ENCODE data around the gene MYO5A. TPM values are rescaled to one million over a fixed set of nuclear protein-coding genes. Genes with fewer than 3 reads are reported as not detected.
"Not testable (repeated sequence)": the region's sequence is repeated elsewhere in the genome, so short reads cannot be mapped to it uniquely, and the experiment has no call there.

MYO5A gene
- total RNA-seq, 3 donors from 2014 or later, result 4.1 to 26.7 (median 12.6) TPM

GRCh38 chr15:52515343-52515742, 13.3 kb downstream of the MYO5A start:
- TF ChIP-seq, protein P1, sequence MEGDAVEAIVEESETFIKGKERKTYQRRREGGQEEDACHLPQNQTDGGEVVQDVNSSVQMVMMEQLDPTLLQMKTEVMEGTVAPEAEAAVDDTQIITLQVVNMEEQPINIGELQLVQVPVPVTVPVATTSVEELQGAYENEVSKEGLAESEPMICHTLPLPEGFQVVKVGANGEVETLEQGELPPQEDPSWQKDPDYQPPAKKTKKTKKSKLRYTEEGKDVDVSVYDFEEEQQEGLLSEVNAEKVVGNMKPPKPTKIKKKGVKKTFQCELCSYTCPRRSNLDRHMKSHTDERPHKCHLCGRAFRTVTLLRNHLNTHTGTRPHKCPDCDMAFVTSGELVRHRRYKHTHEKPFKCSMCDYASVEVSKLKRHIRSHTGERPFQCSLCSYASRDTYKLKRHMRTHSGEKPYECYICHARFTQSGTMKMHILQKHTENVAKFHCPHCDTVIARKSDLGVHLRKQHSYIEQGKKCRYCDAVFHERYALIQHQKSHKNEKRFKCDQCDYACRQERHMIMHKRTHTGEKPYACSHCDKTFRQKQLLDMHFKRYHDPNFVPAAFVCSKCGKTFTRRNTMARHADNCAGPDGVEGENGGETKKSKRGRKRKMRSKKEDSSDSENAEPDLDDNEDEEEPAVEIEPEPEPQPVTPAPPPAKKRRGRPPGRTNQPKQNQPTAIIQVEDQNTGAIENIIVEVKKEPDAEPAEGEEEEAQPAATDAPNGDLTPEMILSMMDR (IDR thresholded peaks at IDR 0.05), result no peak
- intact Hi-C loops (cut with DNase I, micrococcal nuclease), result no loop called here
- Histone ChIP-seq H3K4me1 (ENCODE audit: low read depth) (no peaks in the 10 kb centered on the region), H3K4me3 (no peak overlapping the region), H3K36me3 (ENCODE audit: low read depth) (no peaks in the 10 kb centered on the region), H3K9me3 (no peaks in the 10 kb centered on the region)
- no peak for ATAC-seq
- no peak for DNase-seq

DNA sequence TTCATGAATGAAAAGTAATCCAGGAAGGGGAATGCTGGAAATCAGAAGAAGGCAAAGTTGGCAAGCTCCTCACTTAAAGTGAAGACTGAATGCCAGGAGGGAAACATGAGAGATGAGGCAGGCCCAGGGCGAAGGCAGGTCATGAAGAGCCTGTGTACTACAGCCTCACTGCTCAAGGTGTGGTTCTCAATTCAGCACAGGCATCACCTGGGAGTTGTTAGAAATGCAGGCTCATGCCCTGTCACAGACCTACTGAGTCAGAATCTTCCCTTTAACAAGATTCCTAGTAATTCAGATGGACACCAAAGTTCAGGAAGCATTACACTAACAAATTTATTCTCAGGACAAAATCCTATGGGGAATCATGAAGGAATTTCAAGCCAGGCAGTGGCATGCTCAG, 14.2 kb downstream of the MYO5A start:
- no peak overlapping the region for H3K4me3 ChIP-seq
- TF ChIP-seq, protein P1 (IDR thresholded peaks at IDR 0.05), result no peak
- no peak for ATAC-seq
- H3K4me1 ChIP-seq (ENCODE audit: low read depth), result no peaks in the 10 kb centered on the region
- H3K36me3 ChIP-seq (ENCODE audit: low read depth), result no peaks in the 10 kb centered on the region
- intact Hi-C loops (cut with DNase I, micrococcal nuclease), result no loop called here
- no peak for DNase-seq
- no peaks in the 10 kb centered on the region for H3K9me3 ChIP-seq

DNA sequence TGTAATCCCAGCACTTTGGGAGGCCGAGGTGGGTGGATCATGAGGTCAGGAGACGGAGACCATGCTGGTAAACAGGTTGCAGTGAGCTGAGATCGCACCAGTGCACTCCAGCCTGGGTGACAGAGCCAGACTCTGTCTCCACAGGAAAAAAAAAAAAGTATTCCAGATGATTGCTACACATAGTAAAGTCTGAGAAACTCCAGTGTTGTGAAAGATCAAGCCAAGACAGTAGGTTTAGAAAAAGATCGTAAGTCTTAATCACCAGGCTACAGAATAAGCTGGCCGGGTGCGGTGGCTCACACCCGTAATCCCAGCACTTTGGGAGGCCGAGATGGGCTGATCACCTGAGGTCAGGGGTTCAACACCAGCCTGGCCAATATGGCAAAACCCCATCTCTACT, 15.8 kb downstream of the MYO5A start:
- H3K4me3 ChIP-seq; DNase-seq; H3K36me3 ChIP-seq (ENCODE audit: low read depth); H3K4me1 ChIP-seq (ENCODE audit: low read depth); ATAC-seq; intact Hi-C loops (cut with DNase I, micrococcal nuclease); H3K9me3 ChIP-seq: not testable (repeated sequence)

GRCh38 chr15:52511084-52511483, 17.6 kb downstream of the MYO5A start:
- no peak for ATAC-seq
- Histone ChIP-seq H3K36me3 (ENCODE audit: low read depth) (no peaks in the 10 kb centered on the region), H3K9me3 (no peaks in the 10 kb centered on the region), H3K4me3 (no peak overlapping the region), H3K4me1 (ENCODE audit: low read depth) (no peaks in the 10 kb centered on the region)
- TF ChIP-seq, protein P1 (IDR thresholded peaks at IDR 0.05), result no peak
- intact Hi-C loops (cut with DNase I, micrococcal nuclease), result no loop called here
- DNase-seq, result no peak

- intact Hi-C loops (cut with DNase I, micrococcal nuclease), result no loop called here
- Histone ChIP-seq H3K36me3 (ENCODE audit: low read depth) (no peaks in the 10 kb centered on the region), H3K4me3 (no peak overlapping the region), H3K9me3 (no peaks in the 10 kb centered on the region), H3K4me1 (ENCODE audit: low read depth) (no peaks in the 10 kb centered on the region)
- no peak for DNase-seq
- ATAC-seq, result no peak
- TF ChIP-seq, protein P1 (IDR thresholded peaks at IDR 0.05), result no peak
Measured at GRCh38 chr15:52509500-52510245, 19.0 kb downstream of the MYO5A start.

- ATAC-seq, result no peak
Measured at GRCh38 chr15:52506549-52506948, 22.1 kb downstream of the MYO5A start.

More at GRCh38 chr15:52506549-52506948, 22.1 kb downstream of the MYO5A start:
- Histone ChIP-seq H3K4me1 (ENCODE audit: low read depth) (no peaks in the 10 kb centered on the region), H3K4me3 (no peak overlapping the region), H3K9me3 (no peaks in the 10 kb centered on the region), H3K36me3 (ENCODE audit: low read depth) (no peaks in the 10 kb centered on the region)
- no peak for DNase-seq
- TF ChIP-seq, protein P1 (IDR thresholded peaks at IDR 0.05), result no peak
- intact Hi-C loops (cut with DNase I, micrococcal nuclease), result no loop called here

All from mucosa of descending colon (tissue), 3 donors.